DND-41 (cell line): Measurements from ENCODE around the gene CAMK2A.

ENCODE experiments used
- ATAC-seq: fragments of 200-7000 bp; cut with Tn5 transposase; 3 replicates; pipeline ENCODE4 v1.9.1; 2021; ENCODE audit warnings: low read depth; ENCODE audit not compliant: insufficient read depth
- DNase-seq: peaks from one replicate; pipeline ENCODE4 v3.0.0-alpha.2; 2020
- H2AFZ ChIP-seq: 2 replicates; pipeline ENCODE4 v1.6.0; 2012; ENCODE audit warnings: low read depth, low read length
- H3K27ac ChIP-seq: 2 replicates; pipeline ENCODE4 v1.5.1; 2012; ENCODE audit warnings: low read length, inconsistent platforms
- H3K27me3 ChIP-seq: fragments of 200-600 bp; sonication (generic); 2 replicates; pipeline ENCODE4 v1.6.0; 2012; ENCODE audit warnings: low read length, mild to moderate bottlenecking, inconsistent platforms; ENCODE audit not compliant: insufficient read depth, poor library complexity
- H3K36me3 ChIP-seq: 2 replicates; pipeline ENCODE4 v1.5.1; 2012; ENCODE audit warnings: low read length, inconsistent platforms; ENCODE audit not compliant: insufficient read depth
- H3K4me1 ChIP-seq: 2 replicates; pipeline ENCODE4 v1.5.1; 2012; ENCODE audit warnings: mild to moderate bottlenecking, low read length; ENCODE audit not compliant: insufficient read depth
- H3K4me2 ChIP-seq: 2 replicates; pipeline ENCODE4 v1.6.0; 2012; ENCODE audit warnings: mild to moderate bottlenecking, moderate library complexity, low read length, inconsistent platforms; ENCODE audit not compliant: insufficient read depth
- H3K4me3 ChIP-seq, 2 experiments: fragments of 200-600 bp in 1 of 2; shearing (Covaris generic) in 1 of 2; 2 replicates each; pipeline ENCODE4 v1.5.1; 2012 to 2016; ENCODE audit warnings: inconsistent platforms in 2 of 2, low read length in 2 of 2, mild to moderate bottlenecking in 2 of 2, low read depth in 1 of 2, moderate library complexity in 1 of 2
- H3K79me2 ChIP-seq: 2 replicates; pipeline ENCODE4 v1.6.0; 2012; ENCODE audit warnings: low read length, inconsistent platforms; ENCODE audit not compliant: insufficient read depth
- H3K9ac ChIP-seq: 2 replicates; pipeline ENCODE4 v1.6.0; 2012; ENCODE audit warnings: low read depth, mild to moderate bottlenecking, inconsistent platforms, low read length, moderate library complexity
- H3K9me3 ChIP-seq: 2 replicates; pipeline ENCODE4 v1.5.1; 2012; ENCODE audit warnings: low read length, moderate library complexity, mild to moderate bottlenecking, inconsistent platforms; ENCODE audit not compliant: insufficient read depth, severe bottlenecking
- H4K20me1 ChIP-seq: 2 replicates; pipeline ENCODE4 v1.6.0; 2012; ENCODE audit warnings: low read length; ENCODE audit not compliant: insufficient read depth
- CTCF ChIP-seq: IDR thresholded peaks from 2 replicates; pipeline ENCODE4 v1.5.1; 2012; ENCODE audit warnings: borderline replicate concordance, low read length, moderate library complexity, mild to moderate bottlenecking; ENCODE audit not compliant: poor library complexity, severe bottlenecking; ENCODE audit errors: extremely low read depth
- EZH2 ChIP-seq: IDR thresholded peaks from 3 replicates; pipeline ENCODE4 v1.6.1; 2012; ENCODE audit warnings: borderline replicate concordance, low read depth, mild to moderate bottlenecking, moderate library complexity, low read length, inconsistent platforms; ENCODE audit not compliant: severe bottlenecking

CAMK2A gene

DNA sequence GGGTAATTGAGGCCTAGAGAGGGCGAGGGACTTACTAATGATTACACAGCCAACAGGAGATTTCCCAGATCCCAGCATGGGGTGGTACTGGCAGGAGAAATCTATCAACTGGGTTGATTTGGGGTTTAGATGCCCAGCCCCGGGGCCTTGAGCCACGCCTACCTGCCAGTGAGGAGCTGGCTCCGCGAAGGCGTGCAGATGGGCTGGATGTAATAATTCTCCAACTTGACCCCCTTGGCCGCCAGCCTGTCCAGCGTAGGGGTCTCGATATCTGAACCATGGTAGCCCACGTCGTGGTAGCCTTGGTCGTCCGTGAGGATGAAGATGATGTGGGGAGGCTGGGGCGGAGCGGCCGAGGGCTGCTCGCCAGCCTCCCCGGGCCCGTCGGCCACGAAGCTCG is 12.3 kb upstream of the CAMK2A start:
- Histone ChIP-seq H3K79me2 (no peaks in the 10 kb centered on the region), H3K4me2 (no peak overlapping the region), H3K4me1 (no peaks in the 10 kb centered on the region), H3K27me3 (peaks cover 8% of the 10 kb centered on the region), H2AFZ (no peak overlapping the region), H3K4me3 (no peak overlapping the region), H3K9ac (no peak overlapping the region), H3K27ac (no peak overlapping the region), H4K20me1 (no peaks in the 10 kb centered on the region), H3K36me3 (no peaks in the 10 kb centered on the region), H3K9me3 (no peaks in the 10 kb centered on the region)
- no peak for ATAC-seq
- no peak for TF ChIP-seq EZH2
- no peak for TF ChIP-seq CTCF
- no peak for DNase-seq

- ATAC-seq (no peak), DNase-seq (no peak)
- no peak overlapping the region for H3K4me2 ChIP-seq
- H2AFZ ChIP-seq = no peak overlapping the region
- TF ChIP-seq EZH2 = no peak
- no peak for TF ChIP-seq CTCF
- H3K36me3 ChIP-seq = no peaks in the 10 kb centered on the region
- H3K79me2 ChIP-seq = no peaks in the 10 kb centered on the region
- H3K4me1 ChIP-seq = no peaks in the 10 kb centered on the region
- no peak overlapping the region for H3K27ac ChIP-seq
- H4K20me1 ChIP-seq = no peaks in the 10 kb centered on the region
- H3K4me3 ChIP-seq = no peak overlapping the region
- H3K9me3 ChIP-seq = no peaks in the 10 kb centered on the region
- peaks cover 8% of the 10 kb centered on the region for H3K27me3 ChIP-seq
- no peak overlapping the region for H3K9ac ChIP-seq
These were observed 11.6 kb upstream of the CAMK2A start for GRCh38 chr5:150301170-150301505.

DNA sequence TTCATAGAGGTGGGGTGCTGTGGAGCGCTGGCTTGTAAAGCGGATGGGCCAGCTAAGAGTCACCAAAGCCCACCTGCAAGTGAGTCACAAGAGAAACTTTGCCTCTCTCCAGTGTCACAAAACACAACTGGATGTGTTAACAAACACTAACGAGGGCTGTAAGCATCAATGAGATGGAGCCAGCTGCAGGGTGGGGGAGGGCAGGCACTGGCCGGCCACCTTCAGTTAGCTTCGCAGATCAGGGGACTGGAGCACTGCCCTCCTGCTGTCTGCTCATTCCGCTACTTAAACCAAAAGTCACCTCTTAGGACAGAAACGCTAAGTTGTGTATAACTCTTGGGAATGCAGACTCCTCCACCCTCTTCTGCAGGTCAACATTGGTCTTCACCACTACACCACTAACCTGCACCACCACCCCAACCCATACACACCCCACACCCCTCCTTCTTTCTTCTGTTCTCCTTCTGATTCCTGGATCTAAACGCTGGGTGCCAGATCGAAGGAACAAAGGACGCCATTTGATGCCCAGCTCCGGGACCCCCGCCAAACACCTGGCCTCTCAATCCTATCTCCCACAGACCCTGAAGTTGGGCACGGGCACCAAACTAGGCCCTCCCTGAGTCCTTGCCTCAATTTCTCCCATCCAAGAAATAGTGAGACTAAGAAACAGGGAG is 11.1 kb upstream of the CAMK2A start:
- H3K4me3 ChIP-seq = no peak overlapping the region

More for the DNA sequence above, 11.1 kb upstream of the CAMK2A start:
- H3K9me3 ChIP-seq = no peaks in the 10 kb centered on the region
- no peak overlapping the region for H2AFZ ChIP-seq
- DNase-seq (no peak), ATAC-seq (no peak)
- no peak overlapping the region for H3K9ac ChIP-seq
- no peaks in the 10 kb centered on the region for H3K36me3 ChIP-seq
- no peaks in the 10 kb centered on the region for H4K20me1 ChIP-seq
- peaks cover 8% of the 10 kb centered on the region for H3K27me3 ChIP-seq
- H3K4me2 ChIP-seq = no peak overlapping the region
- no peak overlapping the region for H3K27ac ChIP-seq
- H3K79me2 ChIP-seq = no peaks in the 10 kb centered on the region
- TF ChIP-seq CTCF = no peak
- no peak for TF ChIP-seq EZH2
- H3K4me1 ChIP-seq = no peaks in the 10 kb centered on the region
